Measurements from ENCODE around the gene SRBD1.

DNA sequence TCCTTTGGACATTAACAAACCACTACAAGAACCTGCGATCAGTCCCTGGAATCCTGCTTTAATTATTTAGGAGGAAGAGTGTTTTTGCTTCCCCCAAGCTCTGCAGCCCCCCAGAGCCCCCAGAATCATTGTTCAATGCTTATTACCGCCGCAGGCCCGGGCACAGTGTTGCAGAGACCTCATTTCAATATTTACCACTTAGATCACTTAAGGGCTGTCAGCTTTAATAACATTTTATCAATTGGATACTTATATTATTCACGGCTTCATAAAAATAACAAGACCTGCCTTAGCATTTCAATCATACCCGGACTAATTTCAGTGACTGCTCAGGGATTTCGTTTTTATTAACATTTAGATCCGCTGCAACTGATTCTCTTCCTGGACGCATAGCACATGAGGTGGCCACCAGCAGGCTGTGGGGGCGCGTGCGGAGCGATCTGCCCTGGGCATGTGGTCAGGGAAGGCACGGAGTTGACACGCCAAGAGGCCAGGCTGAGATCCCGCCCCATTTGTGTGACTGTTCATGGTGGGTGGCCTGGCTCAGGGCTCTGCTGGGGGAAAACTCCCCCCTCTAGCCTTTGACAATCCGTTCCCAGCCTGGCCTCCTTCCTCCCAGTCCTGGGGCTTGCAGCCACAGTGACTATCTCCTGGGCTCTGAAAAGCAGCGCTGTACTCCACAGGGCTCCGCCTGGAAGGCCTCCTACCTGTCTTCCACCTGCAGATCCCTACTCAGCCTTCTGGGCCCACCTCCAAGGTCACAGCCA lies 267.6 kb downstream of the SRBD1 start:
- no peak for TF ChIP-seq EZH2 (IDR thresholded peaks at IDR 0.05; ENCODE audit: low read depth, unreplicated experiment)
- TF ChIP-seq, protein P1, sequence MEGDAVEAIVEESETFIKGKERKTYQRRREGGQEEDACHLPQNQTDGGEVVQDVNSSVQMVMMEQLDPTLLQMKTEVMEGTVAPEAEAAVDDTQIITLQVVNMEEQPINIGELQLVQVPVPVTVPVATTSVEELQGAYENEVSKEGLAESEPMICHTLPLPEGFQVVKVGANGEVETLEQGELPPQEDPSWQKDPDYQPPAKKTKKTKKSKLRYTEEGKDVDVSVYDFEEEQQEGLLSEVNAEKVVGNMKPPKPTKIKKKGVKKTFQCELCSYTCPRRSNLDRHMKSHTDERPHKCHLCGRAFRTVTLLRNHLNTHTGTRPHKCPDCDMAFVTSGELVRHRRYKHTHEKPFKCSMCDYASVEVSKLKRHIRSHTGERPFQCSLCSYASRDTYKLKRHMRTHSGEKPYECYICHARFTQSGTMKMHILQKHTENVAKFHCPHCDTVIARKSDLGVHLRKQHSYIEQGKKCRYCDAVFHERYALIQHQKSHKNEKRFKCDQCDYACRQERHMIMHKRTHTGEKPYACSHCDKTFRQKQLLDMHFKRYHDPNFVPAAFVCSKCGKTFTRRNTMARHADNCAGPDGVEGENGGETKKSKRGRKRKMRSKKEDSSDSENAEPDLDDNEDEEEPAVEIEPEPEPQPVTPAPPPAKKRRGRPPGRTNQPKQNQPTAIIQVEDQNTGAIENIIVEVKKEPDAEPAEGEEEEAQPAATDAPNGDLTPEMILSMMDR (conservative IDR thresholded peaks at IDR 0.05; ENCODE audit: low read depth in 2 of 2) = no peak
